Measurements from ENCODE around the gene SLC11A2. TPM values are rescaled to one million over a fixed set of nuclear protein-coding genes. Genes with fewer than 3 reads are reported as not detected.

SLC11A2 gene
- total and polyA plus RNA-seq, 2 experiments from 2014 or later, result 44.3 to 63.8 TPM

- no peaks in the 10 kb centered on the region for H3K9me2 ChIP-seq (replicated peaks; ENCODE audit: insufficient read depth)
- H3K9me3 ChIP-seq (ENCODE audit: low read depth), result no peaks in the 10 kb centered on the region
- H3K4me1 ChIP-seq (ENCODE audit: insufficient read depth), result peaks cover 18% of the 10 kb centered on the region
- H4K20me1 ChIP-seq (ENCODE audit: insufficient read depth, poor library complexity, severe bottlenecking), result no peaks in the 10 kb centered on the region
- no peaks in the 10 kb centered on the region for H3K27me3 ChIP-seq
- no peak for TF ChIP-seq EZH2phosphoT487 (IDR thresholded peaks at IDR 0.05; ENCODE audit: low read depth, severe bottlenecking, unreplicated experiment)
- TF ChIP-seq EZH2 (IDR thresholded peaks at IDR 0.05; ENCODE audit: borderline replicate concordance), result no peak
- TF ChIP-seq CTCF (IDR thresholded peaks at IDR 0.05; ENCODE audit: poor library complexity), result no peak
- no peak overlapping the region for H2AFZ ChIP-seq
- H3K4me3 ChIP-seq, result no peak overlapping the region
- 98% methylated on average over 3 of the region's 3 CpGs for WGBS (ENCODE audit: low lambda C conversion rate, missing lambda C conversion rate)
- H3K4me2 ChIP-seq, result no peak overlapping the region
- DNase-seq (ENCODE audit: low spot score), result no peak
- H3K36me3 ChIP-seq (replicated peaks; ENCODE audit: insufficient read depth, low read depth), result no peaks in the 10 kb centered on the region
- H3K79me2 ChIP-seq, result peaks cover 53% of the 10 kb centered on the region
- peak overlapping the region; percentile 49 for H3K27ac ChIP-seq
These were observed 21.2 kb downstream of the SLC11A2 start for GRCh38 chr12:51005030-51005429.

- DNase-seq (ENCODE audit: low spot score), result no peak
- Histone ChIP-seq H3K4me3 (no peak overlapping the region), H3K27me3 (no peaks in the 10 kb centered on the region), H3K9me2 (replicated peaks; ENCODE audit: insufficient read depth) (no peaks in the 10 kb centered on the region), H2AFZ (no peak overlapping the region), H4K20me1 (ENCODE audit: insufficient read depth, poor library complexity, severe bottlenecking) (no peaks in the 10 kb centered on the region), H3K4me2 (no peak overlapping the region), H3K4me1 (ENCODE audit: insufficient read depth) (peaks cover 14% of the 10 kb centered on the region), H3K79me2 (peaks cover 48% of the 10 kb centered on the region), H3K36me3 (replicated peaks; ENCODE audit: insufficient read depth, low read depth) (no peaks in the 10 kb centered on the region), H3K27ac (no peak overlapping the region), H3K9me3 (ENCODE audit: low read depth) (no peaks in the 10 kb centered on the region)
- TF ChIP-seq CTCF (IDR thresholded peaks at IDR 0.05; ENCODE audit: poor library complexity) (no peak), EZH2phosphoT487 (IDR thresholded peaks at IDR 0.05; ENCODE audit: low read depth, severe bottlenecking, unreplicated experiment) (no peak), EZH2 (IDR thresholded peaks at IDR 0.05; ENCODE audit: borderline replicate concordance) (no peak)
- 79% methylated on average over 6 of the region's 6 CpGs for WGBS (ENCODE audit: low lambda C conversion rate, missing lambda C conversion rate)
These were observed 21.7 kb downstream of the SLC11A2 start for GRCh38 chr12:51004504-51004903.

GRCh38 chr12:51001799-51002198 is 24.4 kb downstream of the SLC11A2 start:
- no peaks in the 10 kb centered on the region for H3K9me2 ChIP-seq (replicated peaks; ENCODE audit: insufficient read depth)
- no peak overlapping the region for H2AFZ ChIP-seq
- H3K9me3 ChIP-seq (ENCODE audit: low read depth), result no peaks in the 10 kb centered on the region
- H3K27ac ChIP-seq, result no peak overlapping the region
- TF ChIP-seq EZH2 (IDR thresholded peaks at IDR 0.05; ENCODE audit: borderline replicate concordance), result no peak
- TF ChIP-seq EZH2phosphoT487 (IDR thresholded peaks at IDR 0.05; ENCODE audit: low read depth, severe bottlenecking, unreplicated experiment), result no peak
- no peak for TF ChIP-seq CTCF (IDR thresholded peaks at IDR 0.05; ENCODE audit: poor library complexity)
- H4K20me1 ChIP-seq (ENCODE audit: insufficient read depth, poor library complexity, severe bottlenecking), result no peaks in the 10 kb centered on the region
- no peaks in the 10 kb centered on the region for H3K36me3 ChIP-seq (replicated peaks; ENCODE audit: insufficient read depth, low read depth)
- H3K4me2 ChIP-seq, result no peak overlapping the region
- WGBS (ENCODE audit: low lambda C conversion rate, missing lambda C conversion rate), result 88% methylated on average over 1 of the region's 1 CpG
- peaks cover 24% of the 10 kb centered on the region for H3K79me2 ChIP-seq
- no peak overlapping the region for H3K4me3 ChIP-seq
- DNase-seq (ENCODE audit: low spot score), result no peak
- peaks cover 4% of the 10 kb centered on the region for H3K4me1 ChIP-seq (ENCODE audit: insufficient read depth)
- H3K27me3 ChIP-seq, result no peaks in the 10 kb centered on the region

- no peaks in the 10 kb centered on the region for H3K36me3 ChIP-seq (replicated peaks; ENCODE audit: insufficient read depth, low read depth)
- 90% methylated on average over 7 of the region's 7 CpGs for WGBS (ENCODE audit: low lambda C conversion rate, missing lambda C conversion rate)
- H3K27me3 ChIP-seq, result no peaks in the 10 kb centered on the region
- H3K79me2 ChIP-seq, result peaks cover 17% of the 10 kb centered on the region
- H3K9me3 ChIP-seq (ENCODE audit: low read depth), result no peaks in the 10 kb centered on the region
- H4K20me1 ChIP-seq (ENCODE audit: insufficient read depth, poor library complexity, severe bottlenecking), result no peaks in the 10 kb centered on the region
- no peak overlapping the region for H3K27ac ChIP-seq
- H3K4me1 ChIP-seq (ENCODE audit: insufficient read depth), result peaks cover under 1% of the 10 kb centered on the region
- no peak overlapping the region for H3K4me2 ChIP-seq
- no peak for TF ChIP-seq CTCF (IDR thresholded peaks at IDR 0.05; ENCODE audit: poor library complexity)
- no peak for TF ChIP-seq EZH2 (IDR thresholded peaks at IDR 0.05; ENCODE audit: borderline replicate concordance)
- TF ChIP-seq EZH2phosphoT487 (IDR thresholded peaks at IDR 0.05; ENCODE audit: low read depth, severe bottlenecking, unreplicated experiment), result no peak
- no peak overlapping the region for H3K4me3 ChIP-seq
- no peak overlapping the region for H2AFZ ChIP-seq
- no peaks in the 10 kb centered on the region for H3K9me2 ChIP-seq (replicated peaks; ENCODE audit: insufficient read depth)
- DNase-seq (ENCODE audit: low spot score), result no peak
These were observed 25.9 kb downstream of the SLC11A2 start for GRCh38 chr12:51000245-51000644.
